T-cell (primary cell): ENCODE measurements around the gene PITX1. TPM values are rescaled to one million over a fixed set of nuclear protein-coding genes. Genes with fewer than 3 reads are reported as not detected.

ENCODE experiments used
- ATAC-seq, 4 experiments: fragments of 200-7000 bp in 3 of 4; fragments of 150-1000 bp in 1 of 4; cut with Tn5 transposase; replicated peaks in 1 of 4; 1 replicate in 3 of 4; 2 replicates in 1 of 4; pipeline ENCODE4 v1.10.0; 2021; ENCODE audit warnings: moderate library complexity in 3 of 4, mild to moderate bottlenecking in 2 of 4, moderate number of reproducible peaks in 1 of 4
- CTCF ChIA-PET, 2 donors: fragments of 300-600 bp; sonication (Branson Sonifier 250); formaldehyde crosslinking; loops; one replicate each; lab custom pipeline; 2022; ENCODE audit warnings: antibody characterized with exemption in 2 of 2; lab: Charles Lee
- POLR2A ChIA-PET, 2 donors: fragments of 300-600 bp; sonication (Branson Sonifier 250); formaldehyde crosslinking; loops; one replicate each; lab custom pipeline; 2022; ENCODE audit warnings: antibody characterized with exemption in 2 of 2; lab: Charles Lee
- DNase-seq, 35 experiments: peaks; one replicate each; pipeline versions ENCODE4 v3.0.0 to v3.0.0-alpha.2; 2013 to 2023
- H3K27ac ChIP-seq: one replicate; pipeline ENCODE4 v1.5.1; 2013; ENCODE audit warnings: low read length
- H3K27me3 ChIP-seq, 2 experiments: replicated peaks in 1 of 2; 1 replicate in 1 of 2; 2 replicates in 1 of 2; pipeline versions ENCODE4 v1.6.1 to v1.7.0; 2013; ENCODE audit warnings: low read length in 1 of 2, mixed read lengths in 1 of 2; ENCODE audit not compliant: control insufficient read depth in 2 of 2, insufficient read depth in 2 of 2; ENCODE audit errors: extremely low read depth in 1 of 2
- H3K36me3 ChIP-seq, 2 donors: 1 replicate in 1 of 2; 2 replicates in 1 of 2; pipeline versions ENCODE4 v1.6.1 to v1.7.0; 2013; ENCODE audit warnings: low read length in 1 of 2; ENCODE audit not compliant: control insufficient read depth in 2 of 2, insufficient read depth in 1 of 2; ENCODE audit errors: extremely low read depth in 1 of 2
- H3K4me1 ChIP-seq, 2 experiments: 1 replicate in 1 of 2; 2 replicates in 1 of 2; pipeline versions ENCODE4 v1.6.1 to v1.7.0; 2013; ENCODE audit warnings: low read length in 2 of 2, mixed read lengths in 1 of 2; ENCODE audit not compliant: insufficient read depth in 2 of 2, control insufficient read depth in 1 of 2; ENCODE audit errors: extremely low read depth in 1 of 2
- H3K4me3 ChIP-seq, 2 donors: 1 replicate in 1 of 2; 2 replicates in 1 of 2; pipeline versions ENCODE4 v1.5.1 to v1.7.0; 2013; ENCODE audit warnings: mild to moderate bottlenecking in 2 of 2, low read length in 1 of 2, moderate library complexity in 1 of 2; ENCODE audit not compliant: control insufficient read depth in 1 of 2; ENCODE audit errors: extremely low read depth in 1 of 2
- H3K9me3 ChIP-seq: 2 replicates; pipeline ENCODE4 v1.7.0; 2013
- H3K27ac Mint-ChIP-seq, 2 donors: one replicate each; pipeline ENCODE4 v1.8.0; 2020 to 2021; ENCODE audit warnings: mild to moderate bottlenecking in 2 of 2, mixed read lengths in 2 of 2
- H3K27me3 Mint-ChIP-seq, 2 donors: one replicate each; pipeline ENCODE4 v1.8.0; 2021 to 2022; ENCODE audit warnings: mixed read lengths in 2 of 2
- H3K36me3 Mint-ChIP-seq: one replicate; pipeline ENCODE4 v1.8.0; 2021; ENCODE audit warnings: mixed read lengths
- H3K4me1 Mint-ChIP-seq, 3 donors: one replicate each; pipeline ENCODE4 v1.8.0; 2020 to 2022; ENCODE audit warnings: mixed read lengths in 3 of 3, mild to moderate bottlenecking in 1 of 3
- H3K4me3 Mint-ChIP-seq, 3 donors: one replicate each; pipeline ENCODE4 v1.8.0; 2020 to 2022; ENCODE audit warnings: mild to moderate bottlenecking in 3 of 3, mixed read lengths in 3 of 3, moderate library complexity in 3 of 3
- H3K9me3 Mint-ChIP-seq, 3 donors: one replicate each; pipeline ENCODE4 v1.8.0; 2020 to 2022; ENCODE audit warnings: mixed read lengths in 3 of 3
- WGBS: methylation state at CpG from one replicate; pipeline ENCODE4 v1.1.5; 2013; ENCODE audit warnings: missing lambda C conversion rate; ENCODE audit not compliant: insufficient coverage; 5-methylcytosine and 5-hydroxymethylcytosine counted together
- total RNA-seq, 35 experiments: library from RNA in 6 of 35; stranded (reverse) in 6 of 35; fragments of 120-200 nt in 1 of 35; gene quantifications; one replicate each; pipeline versions ENCODE4 v1.2.1 to v1.2.4 and lab custom pipeline; 2013 to 2026

PITX1 gene
- total RNA-seq, 5 donors from 2014 or later (not counting 1 experiment from before 2014, with no cell fraction given): 0.32 to 0.38 TPM; not detected in 3

- H3K27ac ChIP-seq: no peak overlapping the region
- peaks cover 10 to 65% of the 10 kb centered on the region in 2 experiments for H3K27me3 ChIP-seq
- no peaks in the 10 kb centered on the region for H3K4me1 ChIP-seq
- no peak overlapping the region for H3K27ac Mint-ChIP-seq
- no peak for DNase-seq
- ChIA-PET POLR2A (no interaction called here), CTCF (no interaction called here)
- H3K4me1 Mint-ChIP-seq: peaks cover 0 to 5% (median 0%) of the 10 kb centered on the region in 3 donors
- H3K27me3 Mint-ChIP-seq: peaks cover 61 to 68% of the 10 kb centered on the region in 2 donors
- H3K4me3 Mint-ChIP-seq: no peak overlapping the region
- no peak overlapping the region for H3K4me3 ChIP-seq
- H3K36me3 Mint-ChIP-seq: no peaks in the 10 kb centered on the region
- no peaks in the 10 kb centered on the region for H3K36me3 ChIP-seq
- no peaks in the 10 kb centered on the region for H3K9me3 ChIP-seq
- ATAC-seq: no peak
- WGBS: no CpG with 5 or more reads among the region's 6 CpGs
- H3K9me3 Mint-ChIP-seq: no peaks in the 10 kb centered on the region
Observed at GRCh38 chr5:135052511-135053145, 18.6 kb upstream of the PITX1 start.

DNA sequence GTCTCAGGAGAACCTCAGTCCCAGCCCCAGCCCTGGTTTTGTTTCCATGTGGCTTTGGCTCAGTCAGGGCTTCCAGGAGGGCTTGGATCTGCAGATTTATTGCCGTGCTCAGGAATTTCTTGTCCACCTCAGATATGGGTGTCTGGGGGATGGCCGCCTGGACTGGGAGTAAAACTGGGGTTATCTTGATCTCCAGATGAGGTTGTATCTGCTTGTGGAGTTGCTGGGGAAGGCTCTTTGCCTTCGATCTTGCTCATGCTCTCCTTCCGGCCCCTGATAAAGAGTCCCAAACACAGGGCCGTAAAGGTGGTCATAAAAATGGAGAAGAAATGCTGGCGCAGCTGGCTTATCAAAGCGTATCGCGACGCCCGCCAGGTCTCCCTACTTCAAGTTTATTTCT is 17.8 kb upstream of the PITX1 start:
- ATAC-seq: no peak
- no peak overlapping the region for H3K27ac Mint-ChIP-seq
- CTCF ChIA-PET: no interaction called here
- no peaks in the 10 kb centered on the region for H3K4me1 ChIP-seq
- peaks cover 0 to 5% (median 0%) of the 10 kb centered on the region in 3 donors for H3K4me1 Mint-ChIP-seq
- POLR2A ChIA-PET: no interaction called here
- no peak for DNase-seq
- no peak overlapping the region for H3K4me3 Mint-ChIP-seq
- H3K27me3 ChIP-seq: peaks cover 10 to 66% of the 10 kb centered on the region in 2 experiments
- peaks cover 63 to 74% of the 10 kb centered on the region in 2 donors for H3K27me3 Mint-ChIP-seq
- H3K9me3 ChIP-seq: no peaks in the 10 kb centered on the region
- 21% methylated on average over 2 of the region's 11 CpGs for WGBS
- no peak overlapping the region for H3K27ac ChIP-seq
- no peaks in the 10 kb centered on the region for H3K36me3 ChIP-seq
- no peaks in the 10 kb centered on the region for H3K36me3 Mint-ChIP-seq
- H3K4me3 ChIP-seq: no peak overlapping the region
- H3K9me3 Mint-ChIP-seq: no peaks in the 10 kb centered on the region

GRCh38 chr5:135051399-135051798 is 17.4 kb upstream of the PITX1 start:
- ChIA-PET POLR2A (no interaction called here), CTCF (no interaction called here)
- Mint-ChIP-seq H3K36me3 (no peaks in the 10 kb centered on the region), H3K4me1 (peaks cover 0 to 5% (median 0%) of the 10 kb centered on the region in 3 donors), H3K4me3 (no peak overlapping the region), H3K27ac (no peak overlapping the region), H3K27me3 (peaks cover 59 to 74% of the 10 kb centered on the region in 2 donors), H3K9me3 (no peaks in the 10 kb centered on the region)
- DNase-seq: no peak
- Histone ChIP-seq H3K9me3 (no peaks in the 10 kb centered on the region), H3K4me1 (no peaks in the 10 kb centered on the region), H3K36me3 (no peaks in the 10 kb centered on the region), H3K27ac (no peak overlapping the region), H3K27me3 (peaks cover 10 to 69% of the 10 kb centered on the region in 2 experiments), H3K4me3 (no peak overlapping the region)
- no peak for ATAC-seq
- WGBS: 45% methylated on average over 2 of the region's 3 CpGs

DNA sequence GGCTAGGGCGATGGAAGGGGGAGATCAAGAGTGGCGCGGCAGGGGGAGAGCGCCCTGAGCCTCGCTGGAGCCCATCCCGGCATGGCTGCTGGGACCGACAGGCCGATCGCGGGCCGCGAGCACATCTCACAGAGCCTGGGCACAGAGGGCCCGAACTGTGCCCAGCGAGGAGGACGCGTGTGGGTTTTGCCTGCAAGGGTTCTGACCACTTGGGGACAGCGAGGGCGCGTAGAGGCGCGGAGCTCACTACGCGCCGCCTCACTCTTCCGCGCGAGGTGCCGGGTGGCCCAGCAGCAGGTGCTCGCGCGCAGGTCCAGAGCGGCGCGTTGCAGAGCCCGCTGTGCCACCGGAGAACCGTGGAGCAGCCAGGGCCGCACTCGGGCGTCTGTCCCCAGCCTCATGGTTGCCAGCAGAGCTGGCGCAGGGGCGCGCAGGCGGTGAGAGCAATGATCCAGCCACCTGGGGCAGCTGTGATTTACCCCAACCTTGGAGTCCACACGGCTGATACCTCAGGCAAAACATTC is 16.3 kb upstream of the PITX1 start:
- H3K36me3 Mint-ChIP-seq: no peaks in the 10 kb centered on the region
- H3K9me3 ChIP-seq: no peaks in the 10 kb centered on the region
- H3K27me3 Mint-ChIP-seq: peaks cover 63 to 75% of the 10 kb centered on the region in 2 donors
- no peak overlapping the region for H3K4me3 ChIP-seq
- no peaks in the 10 kb centered on the region for H3K36me3 ChIP-seq
- DNase-seq: no peak
- no peaks in the 10 kb centered on the region for H3K9me3 Mint-ChIP-seq
- CTCF ChIA-PET: no interaction called here
- WGBS: 16% methylated on average over 45 of the region's 45 CpGs
- H3K27ac Mint-ChIP-seq: no peak overlapping the region
- H3K4me1 ChIP-seq: no peaks in the 10 kb centered on the region
- peaks cover 13 to 69% of the 10 kb centered on the region in 2 experiments for H3K27me3 ChIP-seq
- POLR2A ChIA-PET: no interaction called here
- H3K27ac ChIP-seq: no peak overlapping the region
- H3K4me1 Mint-ChIP-seq: peaks cover 0 to 5% (median 0%) of the 10 kb centered on the region in 3 donors
- no peak for ATAC-seq
- no peak overlapping the region for H3K4me3 Mint-ChIP-seq

GRCh38 chr5:135048930-135049329 is 14.9 kb upstream of the PITX1 start:
- Mint-ChIP-seq H3K9me3 (no peaks in the 10 kb centered on the region), H3K27me3 (peaks cover 62 to 78% of the 10 kb centered on the region in 2 donors), H3K4me3 (no peak overlapping the region), H3K36me3 (no peaks in the 10 kb centered on the region), H3K27ac (no peak overlapping the region), H3K4me1 (peaks cover 0 to 4% (median 0%) of the 10 kb centered on the region in 3 donors)
- no peak for DNase-seq
- ATAC-seq: no peak
- no peaks in the 10 kb centered on the region for H3K4me1 ChIP-seq
- H3K9me3 ChIP-seq: no peaks in the 10 kb centered on the region
- CTCF ChIA-PET: no interaction called here
- POLR2A ChIA-PET: no interaction called here
- peaks cover 13 to 82% of the 10 kb centered on the region in 2 experiments for H3K27me3 ChIP-seq
- no peaks in the 10 kb centered on the region for H3K36me3 ChIP-seq
- no peak overlapping the region for H3K27ac ChIP-seq
- no peak overlapping the region for H3K4me3 ChIP-seq
- WGBS: no CpG with 5 or more reads among the region's 1 CpG

GRCh38 chr5:135048286-135048685 is 14.3 kb upstream of the PITX1 start:
- Mint-ChIP-seq H3K4me3 (no peak overlapping the region), H3K4me1 (no peaks in the 10 kb centered on the region), H3K27ac (no peak overlapping the region), H3K9me3 (no peaks in the 10 kb centered on the region), H3K36me3 (no peaks in the 10 kb centered on the region), H3K27me3 (peaks cover 63 to 84% of the 10 kb centered on the region in 2 donors)
- no peak overlapping the region for H3K4me3 ChIP-seq
- no peak overlapping the region for H3K27ac ChIP-seq
- no peaks in the 10 kb centered on the region for H3K36me3 ChIP-seq
- no peaks in the 10 kb centered on the region for H3K9me3 ChIP-seq
- 70% methylated on average over 2 of the region's 2 CpGs for WGBS
- ATAC-seq (no peak), DNase-seq (no peak)
- POLR2A ChIA-PET: no interaction called here
- no peaks in the 10 kb centered on the region for H3K4me1 ChIP-seq
- peaks cover 13 to 79% of the 10 kb centered on the region in 2 experiments for H3K27me3 ChIP-seq
- CTCF ChIA-PET: no interaction called here
